ENCODE results near the gene CCNYL1. TPM values are rescaled to one million over a fixed set of nuclear protein-coding genes. Genes with fewer than 3 reads are reported as not detected.
"Not testable (repeated sequence)": the region's sequence is repeated elsewhere in the genome, so short reads cannot be mapped to it uniquely, and the experiment has no call there.

CCNYL1 gene
- total RNA-seq, 2 donors from 2014 or later: 10.5 to 20.4 TPM

DNA sequence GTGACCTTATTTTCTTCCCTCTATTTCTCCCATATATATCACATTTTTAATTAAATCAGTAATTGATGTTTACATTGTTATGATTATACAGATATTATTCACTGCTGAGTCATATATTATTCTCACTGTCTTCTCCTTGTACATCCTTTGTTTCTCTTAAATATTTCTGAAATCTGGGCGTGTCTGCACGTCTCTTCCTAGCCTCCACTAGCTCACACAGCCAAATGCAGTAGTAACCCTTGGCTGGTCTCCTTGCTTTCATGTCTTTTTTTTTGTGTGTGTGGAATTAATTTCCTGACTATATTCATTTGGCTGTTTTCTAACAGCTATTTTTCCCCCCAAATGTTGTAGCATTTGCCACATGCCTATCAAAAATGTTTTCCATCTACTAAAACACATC lies 15.8 kb downstream of the CCNYL1 start:
- ATAC-seq (no peak), DNase-seq (no peak)
- intact Hi-C loops (cut with DNase I): no loop called here

DNA sequence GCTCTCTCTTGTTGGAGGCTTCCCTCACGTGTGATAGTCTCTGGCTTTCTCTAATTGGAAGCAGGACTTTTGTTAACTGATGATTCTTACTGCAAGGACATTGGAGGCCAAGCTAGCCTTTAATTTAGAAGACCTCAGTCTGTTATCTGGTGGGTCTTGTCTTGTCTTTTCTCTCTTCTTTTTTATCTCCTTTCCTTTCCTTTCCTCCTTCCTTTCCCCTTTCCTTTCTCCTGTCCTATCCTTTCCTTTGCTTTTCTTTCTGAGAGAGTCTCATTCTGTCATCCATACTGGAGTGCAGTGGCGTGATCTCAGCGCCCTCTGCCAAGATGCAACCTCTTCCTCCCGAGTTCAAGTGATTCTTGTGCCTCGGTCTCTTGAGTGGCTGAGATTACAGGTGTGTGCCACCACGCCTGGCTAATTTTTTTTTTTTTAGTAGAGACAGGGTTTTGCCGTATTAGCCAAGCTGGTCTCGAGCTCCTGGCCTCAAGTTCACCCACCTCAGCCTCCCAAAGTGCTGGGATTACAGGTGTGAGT lies 18.1 kb downstream of the CCNYL1 start:
- ATAC-seq: no peak
- intact Hi-C loops (cut with DNase I): no loop called here
- DNase-seq: no peak

DNA sequence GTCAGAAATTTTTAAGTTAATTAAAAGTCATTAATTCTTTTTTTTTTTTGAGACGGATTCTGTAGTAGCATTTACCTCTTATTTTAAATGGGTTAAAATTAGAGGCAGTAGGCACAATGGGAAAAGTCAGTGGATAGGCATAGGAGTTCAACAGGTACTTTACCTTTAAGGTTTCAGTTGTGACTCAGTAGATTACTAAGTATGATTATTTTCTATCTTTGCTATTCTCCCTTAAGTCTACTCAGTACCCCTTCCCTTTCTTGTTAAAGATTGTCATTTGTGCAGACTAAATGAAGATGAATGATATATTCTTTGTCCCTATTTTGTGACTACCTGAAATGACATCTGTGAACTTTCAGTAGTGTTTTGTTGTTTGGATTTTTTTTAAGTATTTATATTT lies 19.7 kb downstream of the CCNYL1 start:
- ATAC-seq (no peak), DNase-seq (no peak)
- intact Hi-C loops (cut with DNase I): no loop called here

DNA sequence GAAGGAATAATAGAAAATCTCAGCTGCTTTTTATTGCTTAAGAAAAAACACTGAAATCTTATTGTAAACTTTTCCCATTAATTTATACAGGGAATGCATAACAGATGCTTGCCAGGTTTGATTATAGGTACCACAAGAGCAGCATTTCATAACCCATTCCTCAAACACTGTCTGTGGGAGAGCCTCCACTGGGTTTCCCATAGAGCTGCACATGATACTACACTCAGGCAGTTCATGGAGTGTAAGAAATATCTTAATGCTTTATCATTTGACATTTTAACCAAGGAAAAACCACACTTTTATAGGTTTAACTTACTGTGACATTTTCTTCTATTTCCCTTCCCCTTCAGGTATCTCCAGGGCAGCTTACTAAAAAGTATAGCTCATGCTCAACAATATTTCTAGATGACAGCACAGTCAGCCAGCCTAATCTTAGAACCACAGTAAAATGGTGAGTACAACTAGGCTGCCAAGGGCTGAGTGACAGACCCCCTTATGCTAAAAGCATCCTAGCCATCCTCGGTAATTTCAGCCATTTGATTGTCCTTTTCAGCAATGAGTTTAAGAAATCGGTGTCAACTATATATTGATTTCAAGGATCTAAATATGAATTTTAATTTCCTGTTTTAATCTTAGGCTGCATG lies 22.3 kb downstream of the CCNYL1 start:
- ATAC-seq: no peak
- intact Hi-C loops (cut with DNase I): no loop called here
- no peak for DNase-seq

DNA sequence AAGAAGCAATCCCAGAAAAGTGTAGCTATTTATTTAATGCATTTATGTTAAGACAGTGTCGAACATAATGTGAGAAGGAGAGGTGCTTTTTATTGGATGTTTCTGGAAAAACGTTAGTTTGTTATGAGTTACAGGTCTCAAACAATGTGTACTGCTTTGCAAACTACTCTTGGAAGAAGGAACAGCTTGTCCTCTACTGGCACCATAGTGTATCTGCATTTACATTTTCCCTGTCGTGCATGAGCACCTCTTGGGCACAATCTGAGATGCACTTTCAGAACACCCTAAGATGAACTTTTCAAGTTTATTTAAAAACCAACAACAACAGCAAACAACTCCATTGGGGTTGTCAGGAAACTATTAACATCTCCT lies 22.8 kb downstream of the CCNYL1 start:
- ATAC-seq (peak; percentile 44 to 59), DNase-seq (no peak)
- intact Hi-C loops (cut with DNase I): no loop called here

DNA sequence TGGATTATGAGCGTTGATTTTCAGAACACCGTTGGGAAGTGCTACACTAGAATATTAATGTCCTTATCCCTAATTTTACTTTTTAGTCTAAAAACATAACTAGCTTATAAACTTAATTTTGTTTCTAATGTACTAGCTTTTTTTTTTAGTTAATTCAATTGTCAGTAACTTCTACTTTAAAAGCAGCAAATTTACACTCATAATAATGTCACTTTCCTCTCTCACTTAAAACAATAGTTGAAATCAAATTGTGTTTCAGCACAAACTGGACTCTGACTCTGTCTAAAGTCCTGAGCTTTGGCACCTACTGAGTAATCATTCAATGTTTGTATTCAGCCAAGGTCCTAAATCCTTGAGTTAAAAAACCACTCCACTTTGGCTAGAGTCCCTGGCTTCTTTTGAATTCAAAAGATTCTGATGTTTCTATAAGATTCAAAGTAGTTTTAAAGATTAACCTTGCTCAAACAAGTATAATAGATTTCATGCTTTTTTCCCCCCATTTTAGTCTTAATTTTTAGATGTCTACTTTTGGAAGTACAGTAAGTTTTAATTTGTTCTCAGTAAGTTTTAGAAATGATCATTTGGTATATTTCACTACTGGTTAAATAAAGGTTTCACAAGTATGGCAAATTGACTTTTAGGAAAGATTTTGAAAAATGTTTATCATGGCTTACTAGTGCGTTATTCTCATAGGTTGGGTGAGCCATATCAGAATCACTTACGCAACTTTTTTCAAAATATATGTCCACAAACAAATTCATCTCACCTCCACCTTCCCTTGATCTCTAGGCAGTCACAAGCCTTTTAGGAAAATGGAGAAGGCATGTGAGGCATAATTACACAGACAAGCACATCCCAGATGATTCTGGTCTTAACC lies 23.4 kb downstream of the CCNYL1 start:
- no peak for ATAC-seq
- no peak for DNase-seq
- intact Hi-C loops (cut with DNase I): no loop called here

DNA sequence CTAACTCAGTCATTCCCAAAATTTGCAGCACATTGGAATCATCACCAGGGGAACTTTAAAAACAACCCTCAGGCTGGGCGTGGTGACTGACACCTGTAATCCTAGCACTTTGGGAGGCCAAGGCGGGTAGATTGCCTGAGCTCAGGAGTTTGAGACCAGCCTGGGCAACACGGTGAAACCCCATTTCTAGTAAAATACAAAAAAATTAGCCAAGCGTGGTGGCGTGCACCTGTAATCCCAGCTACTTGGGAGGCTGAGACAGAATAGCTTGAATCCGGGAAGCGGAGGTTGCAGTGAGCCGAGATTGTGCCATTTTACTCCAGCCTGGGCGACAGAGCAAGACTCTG lies 24.0 kb downstream of the CCNYL1 start:
- DNase-seq; ATAC-seq; intact Hi-C loops (cut with DNase I): not testable (repeated sequence)

- DNase-seq (no peak), ATAC-seq (no peak)
- intact Hi-C loops (cut with DNase I): loop anchor here (5.0 to 10.0 kb wide), 3 partner anchors 301 to 331 kb away; no protein-coding TSS in a partner anchor
Observed at GRCh38 chr2:207743514-207743913, 32.1 kb downstream of the CCNYL1 start.

DNA sequence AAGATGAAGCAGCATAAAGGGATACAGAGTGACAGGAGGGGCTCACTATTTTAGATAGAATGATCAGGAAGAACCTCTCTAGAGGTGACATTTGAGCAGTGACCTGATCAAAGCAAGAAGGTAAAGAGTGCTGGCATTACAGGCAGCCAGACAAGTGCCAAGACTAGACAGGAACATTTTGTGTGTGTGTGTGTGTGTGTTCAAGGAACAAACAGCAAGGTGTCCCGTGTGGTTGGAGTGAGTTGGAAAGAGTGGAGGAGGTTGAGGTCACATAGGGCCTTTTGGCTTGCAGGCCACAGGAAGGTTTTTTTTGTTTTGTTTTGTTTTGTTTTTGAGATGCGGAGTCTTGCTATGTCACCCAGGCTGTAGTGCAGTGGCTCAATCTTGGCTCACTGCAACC lies 32.6 kb downstream of the CCNYL1 start:
- ATAC-seq: no peak
- no peak for DNase-seq
- intact Hi-C loops (cut with DNase I): loop anchor here (5.0 to 10.0 kb wide), 3 partner anchors 301 to 331 kb away; no protein-coding TSS in a partner anchor

GRCh38 chr2:207744451-207744850 lies 33.0 kb downstream of the CCNYL1 start:
- ATAC-seq (no peak), DNase-seq (no peak)
- intact Hi-C loops (cut with DNase I): loop anchor here (5.0 to 10.0 kb wide), 3 partner anchors 300 to 330 kb away; no protein-coding TSS in a partner anchor

DNA sequence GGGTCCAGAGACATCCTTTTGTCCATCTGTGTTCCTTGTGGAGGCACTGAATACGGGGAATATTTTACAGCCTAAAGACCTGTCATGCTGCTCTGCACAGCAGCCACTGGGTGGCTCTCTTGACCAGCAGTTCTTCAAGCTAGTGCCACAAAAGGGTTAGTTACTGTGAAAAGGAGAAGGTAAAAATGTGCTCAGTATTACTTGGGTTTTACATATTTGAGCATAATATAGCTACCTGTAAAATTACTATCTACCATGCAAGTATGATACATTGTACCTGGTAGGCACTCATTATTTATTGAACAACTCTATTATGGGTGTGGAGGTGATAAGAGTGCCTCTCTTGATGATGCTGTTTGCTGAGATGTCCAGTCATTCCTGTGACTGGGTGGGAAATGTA lies 34.7 kb downstream of the CCNYL1 start:
- ATAC-seq: peak; percentile 68 to 92
- DNase-seq: peak; percentile 40
- intact Hi-C loops (cut with DNase I): loop anchor here (5.0 to 10.0 kb wide), 4 partner anchors 226 to 329 kb away; no protein-coding TSS in a partner anchor

- intact Hi-C loops (cut with DNase I): loop anchor here (5.0 to 10.0 kb wide), 4 partner anchors 224 to 327 kb away; no protein-coding TSS in a partner anchor
- no peak for DNase-seq
- no peak for ATAC-seq
Observed at GRCh38 chr2:207747653-207748560, 36.5 kb downstream of the CCNYL1 start.

GRCh38 chr2:207748993-207749392 lies 37.6 kb downstream of the CCNYL1 start:
- ATAC-seq (no peak), DNase-seq (no peak)
- intact Hi-C loops (cut with DNase I): loop anchor here (5.0 to 10.0 kb wide), 4 partner anchors 223 to 326 kb away; no protein-coding TSS in a partner anchor

- intact Hi-C loops (cut with DNase I): loop anchor here (5.0 to 10.0 kb wide), 4 partner anchors 222 to 325 kb away; no protein-coding TSS in a partner anchor
- ATAC-seq (no peak), DNase-seq (no peak)
Observed at GRCh38 chr2:207749873-207750272, 38.4 kb downstream of the CCNYL1 start.

DNA sequence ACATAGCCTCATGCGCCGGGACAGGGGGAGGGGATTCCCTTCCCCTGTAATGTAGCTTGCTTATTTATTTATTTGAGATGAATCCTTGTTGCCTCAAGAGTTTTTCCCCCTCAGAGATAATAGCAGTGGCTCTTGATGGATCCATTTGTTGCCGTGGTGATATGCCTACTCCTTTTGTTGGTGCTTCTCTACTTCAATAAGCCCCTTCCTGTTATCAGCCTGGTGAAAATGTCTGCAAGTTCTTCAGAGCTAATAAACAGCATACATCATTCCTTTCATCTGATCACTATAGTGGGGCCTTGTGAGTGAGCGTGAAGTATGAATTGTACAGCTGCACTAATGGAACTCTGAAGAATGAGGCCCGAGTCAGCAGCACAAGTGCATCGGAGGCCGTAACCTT lies 38.9 kb downstream of the CCNYL1 start:
- intact Hi-C loops (cut with DNase I): no loop called here
- DNase-seq (no peak), ATAC-seq (no peak)

DNA sequence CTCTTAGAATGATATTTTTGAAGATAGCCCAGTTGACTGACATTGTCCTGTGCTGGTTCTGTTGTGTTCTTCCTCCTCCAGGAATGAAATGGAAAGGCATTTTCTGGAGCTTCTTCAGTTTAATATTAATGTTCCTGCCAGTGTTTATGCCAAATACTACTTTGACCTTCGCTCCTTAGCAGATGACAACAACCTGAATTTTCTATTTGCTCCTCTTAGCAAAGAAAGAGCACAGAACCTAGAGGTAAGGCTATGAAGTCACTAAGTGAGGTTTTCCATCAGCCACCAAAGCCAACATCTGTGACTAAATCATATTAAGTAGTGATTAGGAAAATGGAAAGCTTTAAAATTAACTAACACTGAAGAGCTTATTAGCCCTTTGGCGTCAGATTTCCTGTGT lies 39.4 kb downstream of the CCNYL1 start:
- intact Hi-C loops (cut with DNase I): no loop called here
- no peak for DNase-seq
- ATAC-seq: no peak

DNA sequence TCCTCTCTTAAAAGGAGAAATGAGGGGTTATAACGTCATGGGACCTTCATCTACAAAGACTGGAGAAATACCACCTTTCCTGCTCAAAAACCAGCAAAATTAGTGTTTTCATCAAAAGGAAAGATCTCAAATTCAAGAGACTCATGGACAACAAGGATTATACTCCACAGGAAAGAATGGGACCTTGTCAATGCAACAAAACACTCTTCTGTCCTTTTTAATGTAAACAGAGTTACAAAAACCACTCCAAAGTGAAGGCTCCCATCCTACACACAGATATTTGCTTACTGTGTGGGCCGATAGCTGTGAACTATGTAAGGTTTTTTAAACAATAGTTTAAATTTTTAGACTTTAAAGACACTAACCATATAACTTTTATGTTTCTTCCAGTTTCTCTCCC lies 42.2 kb downstream of the CCNYL1 start:
- ATAC-seq; DNase-seq; intact Hi-C loops (cut with DNase I): not testable (repeated sequence)

DNA sequence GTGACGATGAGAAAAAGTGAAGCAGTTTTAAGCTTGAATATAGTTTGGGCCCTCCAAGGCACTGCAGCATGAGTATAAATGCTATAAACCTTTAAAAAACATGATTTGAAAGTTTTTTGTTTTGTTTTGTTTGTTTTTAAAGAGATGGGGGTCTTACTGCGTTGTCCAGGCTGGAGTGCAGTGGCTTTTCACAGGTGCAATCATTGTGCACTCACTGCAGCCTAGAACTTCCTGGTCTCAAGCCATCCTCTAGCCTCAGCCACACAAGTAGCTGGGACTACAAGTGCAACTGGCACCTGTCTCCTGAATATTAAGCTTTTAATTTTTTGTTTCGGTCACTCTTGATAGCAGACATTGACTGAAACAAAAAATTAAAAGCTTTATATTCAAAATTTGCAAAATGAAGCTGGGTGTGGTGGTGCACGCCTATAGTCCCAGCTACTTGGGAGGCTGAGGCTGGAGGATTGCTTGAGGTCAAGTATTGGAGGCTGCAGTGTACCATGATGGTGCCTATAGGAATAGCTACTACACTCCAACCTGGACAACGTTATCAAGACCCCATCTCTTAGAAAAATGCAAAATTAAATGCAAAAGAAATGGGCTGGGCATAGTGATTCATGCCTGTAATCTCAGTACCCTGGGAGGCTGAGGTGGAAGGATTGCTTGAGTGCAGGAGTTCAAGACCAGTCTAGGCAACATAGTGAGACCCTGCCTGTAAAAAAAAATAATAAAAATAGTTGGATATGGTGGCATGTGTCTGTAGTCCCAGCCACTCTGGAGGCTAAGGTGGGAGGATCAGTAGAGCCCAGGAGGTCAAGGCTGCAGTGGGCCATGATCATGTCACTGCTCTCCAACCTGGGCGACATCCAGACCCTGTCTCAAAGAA lies 43.3 kb downstream of the CCNYL1 start:
- DNase-seq (no peak), ATAC-seq (no peak)
- intact Hi-C loops (cut with DNase I): no loop called here
